Esophagus squamous epithelium (tissue), 5 donors: Measurements from ENCODE around the gene RGS2. TPM values are rescaled to one million over a fixed set of nuclear protein-coding genes. Genes with fewer than 3 reads are reported as not detected.
A peak's percentile ranks its signal among the peaks of the same experiment; 100 is the strongest.

ENCODE experiments used
- DNase-seq: peaks from one replicate; lab custom pipeline; 2025; lab: John Stamatoyannopoulos, UW
- H3K27ac ChIP-seq, 4 donors: fragments of 200-600 bp; sonication (generic); one replicate each; pipeline ENCODE4 v1.5.1; 2016 to 2019; ENCODE audit warnings: mild to moderate bottlenecking in 1 of 4
- H3K27me3 ChIP-seq, 4 donors: fragments of 200-600 bp; sonication (generic); 1 replicate in 3 of 4; 2 replicates in 1 of 4; pipeline versions ENCODE4 v1.5.1 to v1.6.0; 2017 to 2021; ENCODE audit warnings: antibody characterized with exemption in 1 of 4
- H3K36me3 ChIP-seq, 3 donors: fragments of 200-600 bp; sonication (generic); one replicate each; pipeline ENCODE4 v1.5.1; 2016 to 2019
- H3K4me1 ChIP-seq, 3 donors: fragments of 200-600 bp; sonication (generic); one replicate each; pipeline ENCODE4 v1.5.1; 2017 to 2019
- H3K4me3 ChIP-seq, 4 donors: fragments of 200-600 bp; sonication (generic); 1 replicate in 3 of 4; 2 replicates in 1 of 4; pipeline ENCODE4 v1.5.1; 2016 to 2019; ENCODE audit warnings: mild to moderate bottlenecking in 2 of 4, moderate library complexity in 1 of 4
- H3K9me3 ChIP-seq, 3 donors: fragments of 200-600 bp; sonication (generic); one replicate each; pipeline ENCODE4 v1.5.1; 2016 to 2019
- CTCF ChIP-seq, 6 experiments: fragments of 450-650 bp in 4 of 6; fragments of 200-600 bp in 2 of 6; sonication (generic) in 2 of 6; IDR thresholded peaks; one replicate each; pipeline ENCODE4 v1.5.1; 2016 to 2019; ENCODE audit warnings: antibody characterized with exemption in 6 of 6, mild to moderate bottlenecking in 4 of 6, moderate library complexity in 4 of 6
- POLR2A ChIP-seq, 4 donors: fragments of 450-650 bp; IDR thresholded peaks; one replicate each; pipeline ENCODE4 v1.6.1; 2017; ENCODE audit warnings: antibody characterized with exemption in 4 of 4, mild to moderate bottlenecking in 4 of 4, moderate library complexity in 3 of 4
- WGBS, 2 donors: methylation state at CpG; one replicate each; pipeline ENCODE4 v1.1.5; 2018; 5-methylcytosine and 5-hydroxymethylcytosine counted together
- intact Hi-C: fragments of 100-400 bp; cut with DNase I; formaldehyde crosslinking; loops from one replicate; pipeline ENCODE4 v1.15.0; 2022
- total RNA-seq, 4 donors: library from RNA; depleted of rRNA; stranded (reverse); fragments of >200 nt; gene quantifications; one replicate each; pipeline ENCODE4 v1.1.0, GENCODE V29; 2016
- donor health status: DM: yes; HTN: yes; CAD: no.

Gene RGS2
- total RNA-seq, 4 donors from 2014 or later: 7.9 to 115 (median 26.6) TPM

GRCh38 chr1:192807211-192808162 lies 1.4 kb upstream of the RGS2 start:
- intact Hi-C loops: loop anchor here (5.0 kb wide), 2 partner anchors 205 to 315 kb away; partner anchors contain the start of gene CDC73
- TF ChIP-seq CTCF (IDR thresholded peaks at IDR 0.05) (peak in 1 of 6 experiments; percentile 12), POLR2A (IDR thresholded peaks at IDR 0.05) (no peak)
- Histone ChIP-seq H3K4me3 (peak overlapping the region; percentile 48 to 86 (median 72)), H3K27me3 (no peaks in the 10 kb centered on the region), H3K4me1 (peaks cover 0 to 42% (median 13%) of the 10 kb centered on the region in 3 donors), H3K9me3 (no peaks in the 10 kb centered on the region), H3K36me3 (peaks cover 0 to 20% (median 0%) of the 10 kb centered on the region in 3 donors), H3K27ac (peak overlapping the region; percentile 84 to 96 (median 90))
- no peak for DNase-seq
- WGBS, 2 donors: 16% methylated on average over 9 of the region's 9 CpGs

GRCh38 chr1:192808163-192808517 lies 699 bp upstream of the RGS2 start:
- H3K4me3 ChIP-seq: peak overlapping the region; percentile 48 to 86 (median 72)
- peaks cover 0 to 42% (median 13%) of the 10 kb centered on the region in 3 donors for H3K4me1 ChIP-seq
- H3K36me3 ChIP-seq: peaks cover 0 to 20% (median 0%) of the 10 kb centered on the region in 3 donors
- H3K27me3 ChIP-seq: no peaks in the 10 kb centered on the region
- peak overlapping the region; percentile 84 to 96 (median 90) for H3K27ac ChIP-seq
- intact Hi-C loops: loop anchor here (5.0 kb wide), 2 partner anchors 204 to 314 kb away; partner anchors contain the start of gene CDC73
- no peak for TF ChIP-seq POLR2A (IDR thresholded peaks at IDR 0.05)
- no peak for TF ChIP-seq CTCF (IDR thresholded peaks at IDR 0.05)
- DNase-seq: peak; percentile 21
- H3K9me3 ChIP-seq: no peaks in the 10 kb centered on the region
- WGBS, 2 donors: 3 to 9% methylated on average over 4 to 5 of the region's 8 CpGs

GRCh38 chr1:192809307-192810252 lies 741 bp downstream of the RGS2 start:
- intact Hi-C loops: loop anchor here (5.0 kb wide), 2 partner anchors 203 to 313 kb away; partner anchors contain the start of gene CDC73
- WGBS, 2 donors: 21 to 26% methylated on average over 25 of the region's 25 CpGs
- peaks cover 0 to 42% (median 13%) of the 10 kb centered on the region in 3 donors for H3K4me1 ChIP-seq
- H3K27ac ChIP-seq: peak overlapping the region; percentile 84 to 96 (median 90)
- H3K4me3 ChIP-seq: peak overlapping the region; percentile 48 to 86 (median 72)
- no peak for TF ChIP-seq POLR2A (IDR thresholded peaks at IDR 0.05)
- TF ChIP-seq CTCF (IDR thresholded peaks at IDR 0.05): no peak
- DNase-seq: no peak
- peaks cover 0 to 20% (median 0%) of the 10 kb centered on the region in 3 donors for H3K36me3 ChIP-seq
- H3K27me3 ChIP-seq: no peaks in the 10 kb centered on the region
- H3K9me3 ChIP-seq: no peaks in the 10 kb centered on the region

- intact Hi-C loops: no loop called here
- Histone ChIP-seq H3K27ac (peak overlapping the region; percentile 84 to 96 (median 90)), H3K27me3 (no peaks in the 10 kb centered on the region), H3K36me3 (peaks cover 0 to 20% (median 0%) of the 10 kb centered on the region in 3 donors), H3K4me3 (peak overlapping the region; percentile 48 to 86 (median 72)), H3K4me1 (peaks cover 0 to 42% (median 13%) of the 10 kb centered on the region in 3 donors), H3K9me3 (no peaks in the 10 kb centered on the region)
- TF ChIP-seq CTCF (IDR thresholded peaks at IDR 0.05) (no peak), POLR2A (IDR thresholded peaks at IDR 0.05) (peak in 1 of 4 donors; percentile 16)
- 51 to 83% methylated on average over 5 of the region's 5 CpGs for WGBS, 2 donors
- DNase-seq: no peak
Measured at GRCh38 chr1:192810253-192810880, 1.5 kb downstream of the RGS2 start.
